GM18907 (cell line): Measurements from ENCODE around the gene OR10H2.
"Not testable (repeated sequence)": the region's sequence is repeated elsewhere in the genome, so short reads cannot be mapped to it uniquely, and the experiment has no call there.

ENCODE experiments used
- ATAC-seq: cut with Tn5 transposase; IDR thresholded peaks from one replicate; pipeline ENCODE4 v1.9.1; 2021; ENCODE audit warnings: mild to moderate bottlenecking, moderate library complexity; ENCODE audit not compliant: unreplicated experiment

OR10H2 gene, protein sequence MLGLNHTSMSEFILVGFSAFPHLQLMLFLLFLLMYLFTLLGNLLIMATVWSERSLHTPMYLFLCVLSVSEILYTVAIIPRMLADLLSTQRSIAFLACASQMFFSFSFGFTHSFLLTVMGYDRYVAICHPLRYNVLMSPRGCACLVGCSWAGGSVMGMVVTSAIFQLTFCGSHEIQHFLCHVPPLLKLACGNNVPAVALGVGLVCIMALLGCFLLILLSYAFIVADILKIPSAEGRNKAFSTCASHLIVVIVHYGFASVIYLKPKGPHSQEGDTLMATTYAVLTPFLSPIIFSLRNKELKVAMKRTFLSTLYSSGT

DNA sequence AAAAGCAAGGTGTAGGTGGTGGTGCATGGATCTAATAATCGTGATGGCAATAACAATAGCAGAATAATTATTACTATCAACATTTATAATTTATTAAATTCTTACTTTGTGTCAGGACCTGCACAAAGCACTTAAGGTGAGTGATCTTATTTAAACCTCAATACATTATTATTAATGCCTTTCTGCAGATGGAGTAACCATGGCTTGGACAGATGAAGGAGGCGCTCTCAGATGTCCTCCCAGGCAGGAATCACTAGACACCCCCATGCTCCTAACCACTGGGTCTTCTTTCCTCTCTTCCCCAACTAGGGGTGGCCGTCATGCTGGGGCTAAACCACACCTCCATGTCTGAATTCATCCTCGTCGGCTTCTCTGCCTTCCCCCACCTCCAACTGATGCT, at the start of gene OR10H2:
Gene OR10H2, plus strand, starts transcription at position 301 of the 400 bp plus-strand sequence. Its CDS starts 20 bp downstream, at position 321.
- ATAC-seq, result no peak

DNA sequence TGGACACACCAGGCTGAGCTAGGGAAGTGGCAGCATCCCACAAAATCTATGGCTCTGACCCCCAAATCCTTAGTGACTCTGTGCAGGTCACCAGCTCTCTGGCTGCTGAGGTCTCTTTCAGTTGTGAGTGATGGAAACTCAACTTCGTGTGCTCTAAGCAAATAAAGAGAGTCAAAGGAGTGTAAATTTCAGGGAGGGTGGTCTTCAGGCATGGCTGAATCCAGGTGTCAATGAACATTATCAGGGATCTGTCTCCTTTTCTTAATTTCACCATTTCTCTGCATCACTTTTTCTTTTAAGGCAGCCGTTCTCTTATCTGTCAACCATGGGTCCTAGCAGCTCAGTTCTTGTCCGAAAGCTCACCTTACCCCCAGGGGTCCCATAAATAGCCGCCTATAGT, 48.7 kb upstream of the OR10H2 start:
- ATAC-seq, result no peak

DNA sequence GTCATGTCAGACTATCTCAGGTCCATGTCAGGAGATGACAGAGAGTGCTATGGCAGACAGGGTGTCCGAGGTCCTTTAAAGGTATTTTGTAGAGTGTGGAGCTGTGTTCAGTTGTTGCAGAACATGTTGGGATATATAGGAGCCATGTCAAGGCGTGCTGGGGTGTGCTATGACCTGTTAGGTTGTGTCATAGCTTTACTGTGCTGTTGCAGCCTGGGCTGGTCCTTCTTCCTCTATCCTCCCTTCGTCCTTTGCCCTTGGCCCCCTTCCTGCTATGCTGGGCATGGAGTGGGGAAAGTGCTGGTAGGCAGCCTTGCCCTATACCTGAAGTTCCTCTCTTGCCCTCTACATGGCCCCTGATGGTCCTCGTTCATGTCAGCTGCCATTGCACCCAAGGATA, 48.0 kb upstream of the OR10H2 start:
- not testable (repeated sequence) for ATAC-seq

DNA sequence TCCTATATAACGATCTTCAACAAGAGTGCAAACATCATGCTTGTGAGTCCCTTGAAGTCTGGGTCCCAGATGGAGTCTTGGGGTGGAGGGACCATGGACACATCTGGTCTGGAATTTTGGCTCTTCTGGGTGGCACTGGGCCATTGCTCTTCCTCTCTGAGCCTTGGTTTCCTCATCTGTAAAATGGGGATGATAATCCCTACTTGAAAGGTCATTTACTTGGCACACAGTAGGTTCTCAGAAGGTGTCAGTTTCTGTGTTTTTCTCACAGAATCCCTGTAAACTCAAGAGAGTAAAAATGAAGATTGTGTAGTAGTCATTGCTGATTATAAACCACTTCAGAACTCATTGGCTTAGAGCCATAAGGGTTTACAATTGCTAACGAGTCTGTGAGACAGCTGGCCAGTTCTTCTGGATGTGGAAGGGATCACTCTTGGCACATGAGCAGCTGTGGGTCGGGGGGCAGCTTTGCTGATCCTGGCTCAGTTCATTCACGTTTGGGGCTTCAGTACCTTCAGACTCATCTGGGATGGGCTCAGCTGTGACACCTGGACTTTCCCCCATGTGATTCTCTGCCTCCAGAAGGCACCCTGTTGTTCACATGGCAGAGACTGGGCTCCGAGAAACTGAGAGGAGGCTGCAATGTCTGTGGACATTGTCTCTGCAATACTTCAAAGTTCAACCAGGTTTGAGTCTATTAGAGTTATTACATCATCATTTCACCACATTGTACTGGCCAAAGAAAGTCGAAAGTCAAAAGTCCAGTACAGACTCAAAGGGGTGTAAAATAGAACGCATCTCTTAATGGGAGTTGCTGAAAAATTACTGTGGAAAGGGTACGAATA, 47.1 kb upstream of the OR10H2 start:
- no peak for ATAC-seq

DNA sequence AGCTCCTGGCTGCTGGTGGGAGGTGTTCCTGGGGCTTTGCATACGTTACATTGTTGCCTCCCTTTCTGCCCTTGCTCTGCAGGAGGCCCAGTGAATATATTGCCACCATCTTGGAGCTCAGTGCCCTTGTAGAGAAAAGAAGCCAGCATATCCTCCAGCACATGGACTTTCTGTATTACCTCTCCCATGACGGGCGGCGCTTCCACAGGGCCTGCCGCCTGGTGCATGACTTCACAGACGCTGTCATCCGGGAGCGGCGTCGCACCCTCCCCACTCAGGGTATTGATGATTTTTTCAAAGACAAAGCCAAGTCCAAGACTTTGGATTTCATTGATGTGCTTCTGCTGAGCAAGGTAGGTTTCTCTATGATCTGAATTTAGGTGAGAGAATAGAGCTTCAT, 44.4 kb upstream of the OR10H2 start:
- ATAC-seq, result no peak

DNA sequence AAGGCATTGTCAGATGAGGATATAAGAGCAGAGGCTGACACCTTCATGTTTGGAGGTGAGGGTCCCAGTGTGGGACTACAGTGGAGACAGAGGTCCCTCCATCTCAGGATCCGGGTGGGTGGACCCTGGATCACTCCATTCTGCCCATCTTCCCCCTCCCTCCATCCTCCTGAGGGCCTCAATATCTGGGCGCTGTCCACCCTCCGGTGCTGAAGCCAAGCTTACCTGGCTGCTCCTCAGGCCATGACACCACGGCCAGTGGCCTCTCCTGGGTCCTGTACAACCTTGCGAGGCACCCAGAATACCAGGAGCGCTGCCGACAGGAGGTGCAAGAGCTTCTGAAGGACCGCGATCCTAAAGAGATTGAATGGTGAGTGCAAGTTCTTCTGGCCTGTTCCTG, 43.0 kb upstream of the OR10H2 start:
- no peak for ATAC-seq

DNA sequence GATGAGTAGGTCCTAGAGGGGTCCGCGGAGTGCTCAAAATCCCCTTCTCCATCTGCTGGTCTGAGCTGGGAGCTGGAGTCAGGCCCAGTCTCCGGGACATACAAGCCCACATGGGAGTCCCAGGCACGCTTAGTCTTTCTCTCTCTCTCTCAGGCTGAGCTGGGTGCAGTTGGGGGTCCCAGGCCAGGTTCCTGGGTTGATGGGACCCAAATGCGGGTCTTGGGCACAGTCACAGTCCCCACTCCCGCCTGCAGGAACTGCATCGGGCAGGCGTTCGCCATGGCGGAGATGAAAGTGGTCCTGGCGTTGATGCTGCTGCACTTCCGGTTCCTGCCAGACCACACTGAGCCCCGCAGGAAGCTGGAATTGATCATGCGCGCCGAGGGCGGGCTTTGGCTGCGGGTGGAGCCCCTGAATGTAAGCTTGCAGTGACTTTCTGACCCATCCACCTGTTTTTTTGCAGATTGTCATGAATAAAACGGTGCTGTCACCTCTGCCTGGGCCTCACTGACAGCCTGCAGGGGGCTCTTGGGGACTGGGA, 31.1 kb upstream of the OR10H2 start:
- ATAC-seq, result no peak

DNA sequence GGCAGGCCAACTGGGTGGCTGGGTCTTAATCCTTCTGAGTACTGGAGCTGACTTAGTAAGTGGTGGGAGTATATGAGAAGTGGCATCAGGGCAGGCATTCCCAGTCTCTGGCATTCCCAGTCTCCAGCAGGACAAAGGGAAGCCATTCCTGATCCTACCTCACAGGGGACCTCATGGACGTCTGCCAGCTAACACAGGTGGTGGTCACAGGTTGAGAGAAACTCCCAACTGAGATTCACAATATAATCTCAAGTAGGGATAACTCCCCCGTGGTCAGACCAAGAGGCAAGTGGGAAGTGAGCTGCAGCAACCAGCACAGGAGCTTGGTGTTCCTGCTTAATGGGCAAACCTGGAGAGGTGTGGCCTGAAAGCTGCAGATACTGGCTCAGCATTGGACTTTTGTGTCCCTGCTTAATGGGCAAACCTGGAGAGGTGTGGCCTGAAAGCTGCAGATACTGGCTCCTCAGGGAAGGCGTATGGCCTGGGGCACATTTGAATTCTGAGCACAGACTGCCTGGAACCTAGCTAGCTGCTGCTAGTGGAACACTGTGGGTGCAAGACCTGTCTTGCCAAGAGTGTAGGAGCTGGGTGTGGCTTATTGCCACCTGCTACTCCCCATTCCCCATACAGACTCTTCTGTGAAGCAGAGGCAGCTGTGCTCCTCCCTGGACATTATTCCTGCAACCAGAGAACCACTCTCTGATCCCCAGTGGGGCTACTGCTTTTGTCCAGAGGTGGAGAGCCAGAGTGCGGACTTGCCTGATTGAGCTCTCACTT, 25.9 kb upstream of the OR10H2 start:
- no peak for ATAC-seq

DNA sequence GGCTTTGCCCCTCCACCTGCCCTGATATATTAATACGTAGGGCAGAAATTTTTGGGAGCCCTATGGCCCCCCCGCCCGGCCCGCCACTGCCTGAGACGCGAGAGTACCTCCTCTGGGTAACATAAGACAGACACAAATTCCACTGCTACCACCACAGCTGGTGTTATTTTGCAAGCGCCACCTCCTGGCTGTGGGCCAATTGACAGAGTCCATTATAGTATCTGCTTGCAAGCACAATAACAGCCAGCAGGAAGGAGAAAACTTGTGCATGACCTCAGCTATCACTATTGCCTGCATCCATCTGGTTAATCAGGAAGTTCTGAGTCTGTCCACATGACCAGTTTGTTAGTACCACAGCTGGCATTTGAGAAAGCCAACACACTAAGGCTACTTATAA, 25.3 kb upstream of the OR10H2 start:
- ATAC-seq, result no peak

DNA sequence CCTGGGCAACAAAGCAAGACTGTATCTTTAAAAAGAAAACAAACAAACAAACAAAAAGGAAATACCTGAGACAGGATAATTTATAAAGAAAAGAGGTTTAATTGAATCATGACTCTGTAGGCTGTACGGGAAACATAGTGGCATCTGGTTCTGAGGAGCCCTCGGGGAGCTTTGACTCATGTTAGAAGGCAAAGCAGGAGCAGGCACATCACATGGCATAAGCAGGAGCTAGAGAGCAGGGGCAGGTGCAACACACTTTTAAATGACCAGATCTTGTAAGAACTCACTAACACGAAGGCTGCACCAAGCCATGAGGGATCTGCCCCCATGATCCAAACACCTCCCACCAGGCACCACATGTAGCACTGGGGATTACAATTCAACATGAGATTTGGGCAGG, 13.2 kb upstream of the OR10H2 start:
- no peak for ATAC-seq

DNA sequence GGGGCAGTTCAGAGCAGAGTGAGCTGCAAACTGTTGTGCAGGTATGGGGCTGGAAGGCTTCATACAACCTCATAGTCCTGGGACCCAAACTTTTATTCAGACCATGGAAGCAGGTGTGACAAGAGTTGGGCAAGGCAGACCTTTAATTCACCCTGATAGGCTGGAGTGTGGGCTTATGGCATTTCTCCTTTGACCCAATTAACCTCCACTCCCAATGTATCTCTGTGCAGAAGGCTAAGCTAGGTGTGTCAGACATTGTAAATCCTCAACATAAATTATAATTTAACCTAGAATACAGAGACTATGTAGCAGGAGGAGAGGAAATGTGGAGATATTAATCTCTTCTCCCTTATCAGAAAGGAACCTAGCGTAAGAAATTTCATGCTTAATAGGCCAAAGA, 12.2 kb upstream of the OR10H2 start:
- ATAC-seq, result no peak

DNA sequence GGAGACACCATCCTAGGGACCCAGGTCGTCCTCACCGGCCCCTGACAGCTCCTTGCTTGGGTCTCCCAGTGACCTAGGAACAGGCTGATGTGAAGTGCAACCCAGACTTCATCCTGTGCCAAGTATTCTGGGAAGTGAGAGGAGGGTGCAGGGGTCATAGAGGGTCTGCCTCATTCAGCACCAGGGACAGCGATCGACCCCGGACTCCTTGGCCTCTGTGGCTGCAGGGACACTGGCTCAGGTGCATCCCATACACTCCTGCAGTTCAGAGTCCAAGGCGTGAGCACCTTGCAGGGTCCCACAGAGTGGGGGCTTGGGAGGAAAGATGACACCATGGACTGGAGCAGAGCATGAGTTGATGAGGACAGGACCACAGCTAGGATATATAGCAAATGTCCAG, 10.0 kb upstream of the OR10H2 start:
- ATAC-seq, result no peak

DNA sequence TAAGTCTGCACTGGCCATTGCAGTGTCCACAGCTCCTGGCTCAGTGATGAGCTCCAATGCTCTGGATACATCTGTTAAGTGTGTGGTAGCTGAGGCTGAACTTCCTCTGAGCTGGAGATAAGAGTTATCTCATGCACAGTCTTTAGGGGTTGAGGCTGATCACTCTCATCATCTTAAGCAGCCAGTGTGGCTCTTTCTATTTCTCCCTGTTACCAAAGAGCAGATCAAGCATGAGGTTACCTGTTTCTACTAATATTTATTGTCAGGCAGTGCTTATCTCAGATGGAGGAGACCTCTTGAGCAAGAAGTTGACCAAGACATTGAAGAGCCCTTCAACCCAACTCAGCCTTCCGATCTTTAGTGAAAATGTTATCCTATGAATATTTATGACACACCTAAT, 6.6 kb upstream of the OR10H2 start:
- no peak for ATAC-seq

DNA sequence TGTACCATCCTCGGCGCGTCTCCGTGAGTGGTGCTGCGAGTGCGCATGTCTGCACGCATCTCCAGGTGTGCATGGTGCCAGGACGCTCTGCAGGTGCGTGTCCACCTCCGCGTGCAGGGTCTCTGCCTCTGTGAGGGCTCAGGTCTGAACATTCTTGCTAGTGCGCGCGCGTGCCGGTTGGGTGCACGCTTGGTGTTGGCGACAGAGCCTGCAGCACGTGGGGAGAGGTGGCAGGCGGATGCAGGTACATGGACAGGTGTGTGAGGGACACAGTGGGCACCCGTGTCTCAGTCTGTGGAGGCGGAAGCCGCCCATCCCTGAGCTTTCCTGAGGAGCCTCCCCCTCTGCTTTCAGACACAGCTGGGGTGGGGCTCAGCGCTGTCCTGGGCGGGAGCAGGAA, 4.9 kb upstream of the OR10H2 start:
- ATAC-seq, result no peak

DNA sequence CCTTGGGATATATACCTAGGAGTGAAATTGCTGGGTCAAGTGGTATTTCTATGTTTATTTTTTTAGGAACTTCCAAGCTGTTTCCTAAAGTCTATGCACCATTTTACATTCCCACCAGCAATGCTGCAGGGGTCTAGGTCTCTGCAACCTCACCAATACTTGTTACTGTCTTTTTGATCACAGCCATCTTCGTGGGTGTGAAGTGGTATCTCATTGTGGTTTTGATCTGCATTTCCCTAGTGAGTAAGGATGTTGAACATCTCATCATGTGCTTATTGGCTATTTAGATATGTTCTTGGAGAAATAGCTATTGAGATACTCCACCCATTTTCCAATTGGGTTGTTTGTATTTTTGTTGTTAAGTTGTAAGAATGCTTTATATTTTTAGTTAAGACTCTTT, 2.7 kb downstream of the OR10H2 start:
- ATAC-seq, result no peak

DNA sequence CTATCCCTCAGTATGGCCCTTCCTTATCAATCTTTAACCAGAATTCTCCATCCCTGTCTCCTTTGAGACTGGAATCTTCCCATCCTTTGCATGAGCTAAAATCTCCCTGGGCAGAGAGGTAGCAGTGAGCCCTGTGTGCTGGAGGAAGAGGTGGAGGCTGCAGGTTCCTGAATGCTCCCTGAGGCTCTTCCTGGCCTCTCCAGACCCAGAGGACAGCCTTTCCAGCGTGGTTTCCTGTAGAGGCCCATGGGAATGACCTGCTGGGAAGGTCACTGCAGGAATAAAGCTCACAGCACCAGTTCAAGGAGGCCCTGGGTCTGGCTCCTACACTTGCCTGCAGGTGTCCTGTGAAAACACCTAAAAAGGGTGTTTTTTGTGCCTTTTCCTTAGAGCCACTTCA, 4.6 kb downstream of the OR10H2 start:
- no peak for ATAC-seq

DNA sequence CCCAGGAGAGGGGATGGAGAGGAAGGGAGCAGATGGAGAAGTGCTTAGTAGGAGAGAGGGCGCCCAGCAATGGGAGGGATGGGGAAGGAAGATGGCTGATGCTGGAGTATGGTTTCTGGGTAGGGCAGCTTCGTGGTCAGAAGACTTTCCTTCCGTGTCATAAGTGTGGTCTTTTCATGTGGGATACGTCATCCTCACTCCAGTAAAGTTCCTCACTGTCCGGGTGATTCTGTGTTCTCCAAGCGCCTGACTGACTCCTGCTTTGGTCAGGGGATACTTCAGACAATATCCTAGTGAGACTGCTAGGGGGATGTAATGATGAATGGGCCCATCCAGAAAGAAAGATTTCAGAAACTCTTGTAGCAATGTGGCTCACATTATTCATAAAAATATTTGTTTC, 6.1 kb downstream of the OR10H2 start:
- no peak for ATAC-seq

DNA sequence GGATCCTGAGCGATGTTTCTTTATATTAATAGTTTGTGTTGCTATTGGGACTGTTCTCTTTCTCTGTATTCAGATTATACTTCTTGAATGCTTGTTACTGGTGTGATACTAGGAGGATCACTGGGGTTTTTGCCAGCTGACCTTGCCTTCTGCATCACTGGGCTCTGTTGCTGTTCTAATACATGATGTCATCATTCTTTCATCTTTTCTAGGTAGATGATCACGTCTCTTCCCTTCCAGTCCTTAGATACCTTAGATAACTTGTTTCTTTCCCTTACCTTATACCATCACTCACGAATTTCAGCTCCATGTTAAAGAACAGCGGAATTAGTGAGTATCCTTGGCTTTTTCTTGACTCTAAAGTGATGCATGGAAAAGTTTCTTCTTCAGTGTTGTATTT, 9.9 kb downstream of the OR10H2 start, which contains the start of gene OR10H3:
Gene OR10H3, plus strand, starts transcription at position 264 of the 400 bp plus-strand sequence. CDS start 3,408 bp downstream, outside the sequence.
- ATAC-seq, result no peak

DNA sequence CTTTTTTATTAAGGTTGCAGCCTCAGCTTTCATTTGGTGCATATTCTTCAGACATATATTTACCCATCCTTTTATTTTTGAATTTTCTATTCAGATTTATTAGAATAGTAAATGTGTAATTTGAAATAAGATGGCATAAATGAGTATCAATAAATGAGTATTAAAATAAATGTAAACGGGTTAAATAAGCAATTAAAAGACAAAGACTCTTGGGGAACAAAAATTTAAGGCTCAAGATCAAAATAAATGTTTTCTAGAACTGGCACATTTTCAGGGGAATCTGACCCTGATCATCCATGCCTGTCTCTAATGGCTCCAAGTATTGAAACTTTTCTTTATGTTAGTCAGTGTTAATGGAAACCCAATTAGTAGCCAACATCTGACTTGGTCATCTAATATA, 13.0 kb downstream of the OR10H2 start:
- no peak for ATAC-seq

DNA sequence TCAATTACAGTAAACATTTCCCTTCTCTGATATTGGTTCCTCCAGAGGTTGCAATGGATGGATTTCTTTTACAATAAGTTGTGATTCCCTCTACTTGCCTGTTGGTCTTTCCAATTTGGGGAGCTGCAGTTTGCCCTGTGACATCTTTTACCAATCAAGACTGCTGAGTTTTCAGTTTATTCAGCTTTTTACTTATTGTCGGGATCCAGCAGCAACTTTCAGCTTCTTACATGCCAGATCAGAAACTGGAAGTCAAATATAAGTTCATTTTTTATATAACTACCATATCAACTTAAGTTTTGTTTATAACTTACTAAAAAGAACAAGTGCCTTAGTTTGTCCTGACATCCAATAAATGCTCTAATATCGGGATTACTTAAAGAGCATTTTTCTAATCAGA, 20.4 kb downstream of the OR10H2 start:
- no peak for ATAC-seq

DNA sequence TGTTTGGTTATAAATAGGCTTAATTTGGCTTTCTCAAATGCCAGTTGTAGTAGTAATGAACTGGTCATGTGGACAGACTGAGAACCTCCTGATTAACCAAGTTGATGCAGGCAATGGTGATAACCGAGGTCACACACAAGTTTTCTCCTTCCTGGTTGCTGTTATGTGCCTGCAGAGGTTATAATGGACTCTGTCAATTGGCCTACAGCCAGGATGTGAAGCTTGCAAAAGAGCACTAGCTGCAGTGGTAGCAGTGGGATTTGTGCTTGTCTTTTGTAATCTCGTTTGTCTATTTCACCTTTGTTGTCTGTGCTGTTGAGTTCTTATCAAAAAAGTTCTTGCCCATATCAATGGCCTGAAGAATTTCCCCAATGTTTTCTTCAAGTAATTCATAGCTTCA, 30.6 kb downstream of the OR10H2 start:
- no peak for ATAC-seq
